ENCODE results near the gene CCDC77.
"Not testable (repeated sequence)": the region's sequence is repeated elsewhere in the genome, so short reads cannot be mapped to it uniquely, and the experiment has no call there.

The CCDC77 gene

GRCh38 chr12:401235-402028 is at the start of gene CCDC77:
CCDC77 (plus strand) TSS chr12:401644; CDS start chr12:409384, 7,740 bp downstream.
- DNase-seq: no peak

GRCh38 chr12:356276-356988 is 45.0 kb upstream of the CCDC77 start:
- DNase-seq: no peak

- DNase-seq: no peak
These were observed 42.4 kb upstream of the CCDC77 start for GRCh38 chr12:359091-359490.

- DNase-seq: no peak
These were observed 34.6 kb upstream of the CCDC77 start for GRCh38 chr12:366820-367219.

- DNase-seq: no peak
These were observed 33.5 kb upstream of the CCDC77 start for GRCh38 chr12:367972-368371.

- DNase-seq: not testable (repeated sequence)
These were observed 30.5 kb upstream of the CCDC77 start for GRCh38 chr12:370739-371485.

- no peak for DNase-seq
These were observed 14.8 kb upstream of the CCDC77 start for GRCh38 chr12:386651-387050.

GRCh38 chr12:388012-388411 is 13.4 kb upstream of the CCDC77 start:
- no peak for DNase-seq

- no peak for DNase-seq
These were observed 12.8 kb upstream of the CCDC77 start for GRCh38 chr12:388541-389141.

- no peak for DNase-seq
These were observed 12.0 kb upstream of the CCDC77 start, which contains the start of gene KDM5A for GRCh38 chr12:389142-390096. KDM5A (minus strand) TSS chr12:389320; CDS start chr12:389091, 229 bp downstream.

- no peak for DNase-seq
These were observed 616 bp upstream of the CCDC77 start for GRCh38 chr12:400828-401227.

- DNase-seq: no peak
These were observed 565 bp downstream of the CCDC77 start for GRCh38 chr12:402029-402389.

- no peak for DNase-seq
These were observed 13.4 kb downstream of the CCDC77 start for GRCh38 chr12:414859-415258.

- DNase-seq: no peak
These were observed 17.0 kb downstream of the CCDC77 start for GRCh38 chr12:418432-418831.

GRCh38 chr12:422526-422925 is 21.1 kb downstream of the CCDC77 start:
- no peak for DNase-seq

GRCh38 chr12:435737-436136 is 34.3 kb downstream of the CCDC77 start:
- not testable (repeated sequence) for DNase-seq

- no peak for DNase-seq
These were observed 40.9 kb downstream of the CCDC77 start for GRCh38 chr12:442235-442884.

GRCh38 chr12:447141-447540 is 45.7 kb downstream of the CCDC77 start:
- DNase-seq: no peak

- no peak for DNase-seq
These were observed 47.8 kb downstream of the CCDC77 start for GRCh38 chr12:449203-449602.

GRCh38 chr12:450438-450837 is 49.0 kb downstream of the CCDC77 start:
- DNase-seq: no peak

GRCh38 chr12:452667-453210 is 51.3 kb downstream of the CCDC77 start:
- no peak for DNase-seq
